ENCODE measurements around the gene ARPC1B.
"Not testable (repeated sequence)": the region's sequence is repeated elsewhere in the genome, so short reads cannot be mapped to it uniquely, and the experiment has no call there.

Gene ARPC1B

GRCh38 chr7:99407872-99408378 is 33.4 kb downstream of the ARPC1B start:
- peak overlapping the region; percentile 100 for H3K4me3 ChIP-seq (replicated peaks; ENCODE audit: low read depth, low read length)
- peak; percentile 74 for DNase-seq (ENCODE audit: low read depth)
- TF ChIP-seq CTCF (IDR thresholded peaks at IDR 0.05; ENCODE audit: low read length, missing control alignments), result no peak

GRCh38 chr7:99408379-99409191 is 34.1 kb downstream of the ARPC1B start, which contains the start of the genes BUD31 and PDAP1:
Gene BUD31 (plus strand): TSS chr7:99408969. CDS start chr7:99411093, 2,124 bp downstream.
Gene PDAP1 (minus strand): TSS chr7:99408597. CDS start chr7:99408548, 49 bp downstream.
- H3K4me3 ChIP-seq (replicated peaks; ENCODE audit: low read depth, low read length), result peak within 1 kb of the TSS; percentile 100
- peak; percentile 96 for DNase-seq (ENCODE audit: low read depth)
- no peak for TF ChIP-seq CTCF (IDR thresholded peaks at IDR 0.05; ENCODE audit: low read length, missing control alignments)

- no peak for TF ChIP-seq CTCF (IDR thresholded peaks at IDR 0.05; ENCODE audit: low read length, missing control alignments)
- no peak for DNase-seq (ENCODE audit: low read depth)
- H3K4me3 ChIP-seq (replicated peaks; ENCODE audit: low read depth, low read length), result peak overlapping the region; percentile 100
Observed at GRCh38 chr7:99409192-99409572, 34.7 kb downstream of the ARPC1B start.

- no peak for TF ChIP-seq CTCF (IDR thresholded peaks at IDR 0.05; ENCODE audit: low read length, missing control alignments)
- DNase-seq (ENCODE audit: low read depth), result no peak
- peak overlapping the region; percentile 100 for H3K4me3 ChIP-seq (replicated peaks; ENCODE audit: low read depth, low read length)
Observed at GRCh38 chr7:99409806-99410205, 35.3 kb downstream of the ARPC1B start.

- no peak for TF ChIP-seq CTCF (IDR thresholded peaks at IDR 0.05; ENCODE audit: low read length, missing control alignments)
- DNase-seq (ENCODE audit: low read depth), result no peak
- H3K4me3 ChIP-seq (replicated peaks; ENCODE audit: low read depth, low read length), result no peak overlapping the region
Observed at GRCh38 chr7:99410635-99411034, 36.1 kb downstream of the ARPC1B start.

GRCh38 chr7:99415513-99416127 is 41.1 kb downstream of the ARPC1B start:
- H3K4me3 ChIP-seq (replicated peaks; ENCODE audit: low read depth, low read length), result not testable (repeated sequence)
- TF ChIP-seq CTCF (IDR thresholded peaks at IDR 0.05; ENCODE audit: low read length, missing control alignments), result peak; percentile 60
- DNase-seq (ENCODE audit: low read depth), result peak; percentile 78

Data from fibroblast of pulmonary artery (primary cell).